SU-DHL-6 (cell line): ENCODE measurements around the gene IGFBPL1.

Source experiments
- H2AFZ ChIP-seq: fragments of 200-600 bp; sonication (generic); 2 replicates; pipeline ENCODE4 v1.6.1; 2014; ENCODE audit warnings: low read depth, mild to moderate bottlenecking, moderate library complexity, mixed read lengths, antibody characterized with exemption, low read length; ENCODE audit not compliant: severe bottlenecking
- H3F3A ChIP-seq: fragments of 200-600 bp; shearing (Covaris generic); 2 replicates; pipeline ENCODE4 v1.6.0; 2016; ENCODE audit warnings: antibody characterized with exemption, mild to moderate bottlenecking; ENCODE audit not compliant: insufficient read depth
- H3K27ac ChIP-seq: fragments of 200-600 bp; sonication (generic); 2 replicates; pipeline ENCODE4 v1.5.1; 2016; ENCODE audit warnings: low read depth, mild to moderate bottlenecking, low read length, moderate library complexity, mixed read lengths
- H3K27me3 ChIP-seq: fragments of 200-600 bp; sonication (generic), shearing (Covaris generic); 2 replicates; pipeline ENCODE4 v1.6.0; 2014; ENCODE audit warnings: mild to moderate bottlenecking, low read length
- H3K36me3 ChIP-seq: fragments of 200-600 bp; sonication (generic); 2 replicates; pipeline ENCODE4 v1.6.1; 2014; ENCODE audit warnings: mild to moderate bottlenecking, low read length, mixed read lengths
- H3K4me2 ChIP-seq: fragments of 300-600, 200-600 bp; shearing (Covaris generic), sonication (generic); 2 replicates; pipeline ENCODE4 v1.6.0; 2014; ENCODE audit warnings: low read length, low read depth, mild to moderate bottlenecking; ENCODE audit not compliant: poor library complexity, severe bottlenecking
- H3K4me3 ChIP-seq: fragments of 200-600 bp; sonication (generic); 2 replicates; pipeline ENCODE4 v1.5.1; 2014; ENCODE audit warnings: antibody characterized with exemption, low read length, mild to moderate bottlenecking, mixed read lengths; ENCODE audit not compliant: insufficient read depth, poor library complexity, severe bottlenecking
- H3K79me2 ChIP-seq: fragments of 200-600 bp; sonication (generic); 2 replicates; pipeline ENCODE4 v1.6.1; 2014; ENCODE audit warnings: mild to moderate bottlenecking, low read length, moderate library complexity; ENCODE audit not compliant: insufficient read depth
- H3K9ac ChIP-seq: fragments of 200-600 bp; sonication (generic); 2 replicates; pipeline ENCODE4 v1.7.0; 2014; ENCODE audit warnings: mild to moderate bottlenecking, low read length
- H3K9me2 ChIP-seq: fragments of 200-600 bp; sonication (generic); replicated peaks from 2 replicates; pipeline ENCODE4 v1.6.1; 2014; ENCODE audit warnings: low read length; ENCODE audit not compliant: insufficient read depth
- H3K9me3 ChIP-seq: fragments of 200-600 bp; sonication (generic); 2 replicates; pipeline ENCODE4 v1.6.1; 2014; ENCODE audit warnings: low read length, mixed read lengths; ENCODE audit not compliant: insufficient read depth
- H4K20me1 ChIP-seq: fragments of 200-600 bp; sonication (generic); 2 replicates; pipeline ENCODE4 v1.6.1; 2014; ENCODE audit warnings: low read depth, mild to moderate bottlenecking, antibody characterized with exemption, low read length, moderate library complexity, mixed read lengths
- EZH2phosphoT487 ChIP-seq: fragments of 200-600 bp; sonication (generic), shearing (Covaris generic); conservative IDR thresholded peaks from 2 replicates; pipeline ENCODE4 v1.6.1; 2018; ENCODE audit warnings: mild to moderate bottlenecking, antibody characterized with exemption, low read length, moderate library complexity, mixed read lengths
- TF ChIP-seq, protein P1 (sequence below): fragments of 200-600 bp; sonication (generic); IDR thresholded peaks from one replicate; pipeline ENCODE4 v1.5.1; 2017; ENCODE audit warnings: antibody characterized with exemption, mild to moderate bottlenecking, low read length, moderate library complexity; ENCODE audit not compliant: insufficient read depth, poor library complexity, severe bottlenecking

IGFBPL1 gene

DNA sequence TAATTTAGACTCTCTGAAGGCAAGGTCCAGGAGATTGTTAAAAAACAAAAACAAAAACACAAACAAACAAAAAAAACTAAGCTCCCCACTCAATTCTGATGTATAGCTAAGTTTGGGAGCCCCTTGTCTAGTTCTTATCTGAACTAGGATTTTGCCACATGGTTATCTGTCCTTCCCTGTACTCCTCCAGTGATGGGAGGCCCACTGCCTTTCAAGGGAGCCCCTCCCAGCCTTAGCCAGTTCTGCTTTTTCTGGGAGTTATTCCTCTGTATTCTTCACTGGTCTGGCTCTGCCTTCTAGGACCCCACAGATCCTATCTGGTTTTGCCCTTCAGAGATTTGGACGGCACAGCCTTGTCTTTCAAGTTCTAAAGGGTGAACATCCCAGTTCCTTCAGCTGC, 33.8 kb downstream of the IGFBPL1 start:
- no peak for TF ChIP-seq EZH2phosphoT487
- TF ChIP-seq, protein P1, sequence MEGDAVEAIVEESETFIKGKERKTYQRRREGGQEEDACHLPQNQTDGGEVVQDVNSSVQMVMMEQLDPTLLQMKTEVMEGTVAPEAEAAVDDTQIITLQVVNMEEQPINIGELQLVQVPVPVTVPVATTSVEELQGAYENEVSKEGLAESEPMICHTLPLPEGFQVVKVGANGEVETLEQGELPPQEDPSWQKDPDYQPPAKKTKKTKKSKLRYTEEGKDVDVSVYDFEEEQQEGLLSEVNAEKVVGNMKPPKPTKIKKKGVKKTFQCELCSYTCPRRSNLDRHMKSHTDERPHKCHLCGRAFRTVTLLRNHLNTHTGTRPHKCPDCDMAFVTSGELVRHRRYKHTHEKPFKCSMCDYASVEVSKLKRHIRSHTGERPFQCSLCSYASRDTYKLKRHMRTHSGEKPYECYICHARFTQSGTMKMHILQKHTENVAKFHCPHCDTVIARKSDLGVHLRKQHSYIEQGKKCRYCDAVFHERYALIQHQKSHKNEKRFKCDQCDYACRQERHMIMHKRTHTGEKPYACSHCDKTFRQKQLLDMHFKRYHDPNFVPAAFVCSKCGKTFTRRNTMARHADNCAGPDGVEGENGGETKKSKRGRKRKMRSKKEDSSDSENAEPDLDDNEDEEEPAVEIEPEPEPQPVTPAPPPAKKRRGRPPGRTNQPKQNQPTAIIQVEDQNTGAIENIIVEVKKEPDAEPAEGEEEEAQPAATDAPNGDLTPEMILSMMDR, result no peak
- H3F3A ChIP-seq, result no peaks in the 10 kb centered on the region
- no peaks in the 10 kb centered on the region; the same call in 1 of the 2 replicates for H3K79me2 ChIP-seq
- no peak overlapping the region for H2AFZ ChIP-seq
- H3K27ac ChIP-seq, result no peak overlapping the region
- no peaks in the 10 kb centered on the region for H3K27me3 ChIP-seq
- H3K9me3 ChIP-seq, result peaks cover 6% of the 10 kb centered on the region; the same call in 1 of the 2 replicates
- no peak overlapping the region for H3K4me3 ChIP-seq
- H3K4me2 ChIP-seq, result no peak overlapping the region
- no peak overlapping the region for H3K9ac ChIP-seq
- H4K20me1 ChIP-seq, result no peaks in the 10 kb centered on the region
- H3K9me2 ChIP-seq, result no peaks in the 10 kb centered on the region
- H3K36me3 ChIP-seq, result no peaks in the 10 kb centered on the region

DNA sequence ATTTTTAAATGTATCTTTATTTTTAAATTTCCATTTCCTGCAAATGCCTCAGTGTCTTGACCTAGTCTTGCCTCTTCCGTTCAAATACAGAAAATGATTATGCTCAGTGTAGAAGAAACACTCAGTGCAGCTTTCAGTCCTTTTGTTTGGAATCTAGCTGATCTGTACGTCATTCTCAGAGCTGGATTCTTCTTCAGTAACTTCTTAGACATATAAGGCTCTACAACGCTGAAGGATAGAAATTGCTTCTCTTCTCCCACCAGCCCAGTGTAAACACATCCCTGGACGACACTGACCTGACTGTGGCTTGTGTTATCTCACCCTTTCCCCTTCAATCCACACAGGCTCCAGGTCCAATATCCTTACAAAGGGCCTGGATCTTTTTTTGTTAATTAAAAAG, 34.9 kb downstream of the IGFBPL1 start:
- Histone ChIP-seq H3K27ac (no peak overlapping the region), H3F3A (no peaks in the 10 kb centered on the region), H3K4me3 (no peak overlapping the region), H3K9me2 (no peaks in the 10 kb centered on the region), H3K79me2 (no peaks in the 10 kb centered on the region; the same call in 1 of the 2 replicates), H3K9ac (no peak overlapping the region), H3K36me3 (no peaks in the 10 kb centered on the region), H4K20me1 (no peaks in the 10 kb centered on the region), H3K4me2 (no peak overlapping the region), H3K27me3 (no peaks in the 10 kb centered on the region), H3K9me3 (peaks cover 16% of the 10 kb centered on the region; the same call in 1 of the 2 replicates), H2AFZ (no peak overlapping the region)
- TF ChIP-seq, protein P1, result no peak
- no peak for TF ChIP-seq EZH2phosphoT487

DNA sequence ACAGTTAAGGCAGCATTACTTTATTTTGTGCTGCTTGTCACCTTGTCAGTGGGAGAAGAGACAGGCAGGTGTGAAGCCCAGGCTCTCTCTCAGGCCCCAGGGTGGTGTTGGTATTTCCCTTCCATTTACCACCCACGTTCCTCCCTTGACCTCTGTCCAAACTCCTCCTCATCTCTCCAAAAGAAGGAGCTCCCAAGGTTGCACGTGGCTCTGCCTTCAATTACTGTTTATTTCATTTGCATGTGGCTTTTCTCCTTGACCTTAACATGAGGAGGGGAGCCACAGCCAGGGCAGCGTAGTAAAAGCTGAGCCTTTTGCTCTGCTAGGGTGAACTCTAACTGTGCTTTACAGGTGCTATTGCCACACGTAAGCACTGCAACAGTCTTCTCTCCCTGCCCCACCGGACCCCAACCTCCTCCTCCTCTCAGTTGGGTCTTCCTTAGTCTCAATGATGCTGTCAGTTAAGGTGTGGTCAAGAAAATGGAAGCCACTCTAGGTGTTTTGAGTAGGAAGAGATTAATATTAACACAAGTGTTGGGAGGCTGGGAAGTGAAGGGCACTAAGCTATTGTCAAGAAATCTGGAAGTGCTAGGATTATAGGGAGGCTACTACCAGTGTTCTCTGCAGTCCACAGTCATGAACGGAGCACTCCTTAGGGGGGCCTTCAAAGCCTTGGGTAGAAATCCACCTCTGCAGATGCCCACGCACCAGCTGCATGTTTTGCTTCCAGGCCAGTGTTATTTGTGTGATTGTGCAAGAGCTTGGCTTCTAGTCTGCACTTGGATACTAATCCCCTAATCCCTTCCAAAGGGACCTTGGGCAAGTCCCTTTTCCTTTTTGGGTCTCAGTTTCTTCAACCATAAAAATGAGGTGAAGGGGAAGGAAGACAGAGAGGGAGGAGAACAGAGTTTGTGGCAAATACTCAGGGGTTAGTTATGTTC, 35.7 kb downstream of the IGFBPL1 start:
- Histone ChIP-seq H3K9me3 (peaks cover 16% of the 10 kb centered on the region; the same call in 1 of the 2 replicates), H3K36me3 (no peaks in the 10 kb centered on the region), H4K20me1 (no peaks in the 10 kb centered on the region), H3K4me2 (no peak overlapping the region), H3K4me3 (no peak overlapping the region), H3K27me3 (no peaks in the 10 kb centered on the region), H3K79me2 (no peaks in the 10 kb centered on the region; the same call in 1 of the 2 replicates), H3F3A (no peaks in the 10 kb centered on the region), H2AFZ (no peak overlapping the region), H3K9ac (no peak overlapping the region), H3K9me2 (no peaks in the 10 kb centered on the region), H3K27ac (no peak overlapping the region)
- TF ChIP-seq EZH2phosphoT487, result no peak
- TF ChIP-seq, protein P1, result no peak
